IPS-NIHi7 (cell line): ENCODE results near the gene OGDHL.
"Not testable (repeated sequence)": the region's sequence is repeated elsewhere in the genome, so short reads cannot be mapped to it uniquely, and the experiment has no call there.

Experiments used
- DNase-seq: peaks from one replicate; pipeline ENCODE4 v3.0.0; 2012; ENCODE audit warnings: mixed read lengths; ENCODE audit errors: extremely low spot score

The OGDHL gene

GRCh38 chr10:49756031-49756430, 6.1 kb downstream of the OGDHL start:
- no peak for DNase-seq

DNA sequence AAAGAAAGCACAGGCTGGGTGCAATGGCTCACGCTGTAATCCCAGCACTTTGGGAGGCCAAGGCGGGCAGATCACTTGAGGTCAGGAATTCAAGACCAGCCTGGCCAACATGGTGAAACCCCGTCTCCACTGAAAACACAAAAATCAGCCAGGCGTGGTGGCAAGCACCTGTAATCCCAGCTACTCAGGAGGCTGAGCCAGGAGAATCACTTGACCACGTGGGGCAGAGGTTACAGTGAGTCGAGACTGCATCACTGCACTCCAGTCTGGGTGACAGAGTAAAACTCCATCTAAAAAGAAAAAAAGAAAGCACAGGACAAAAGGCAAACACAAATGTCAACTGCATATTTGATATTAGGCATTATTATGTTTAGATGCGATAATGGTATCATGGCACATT, 7.2 kb downstream of the OGDHL start:
- not testable (repeated sequence) for DNase-seq

- no peak for DNase-seq
These were observed 9.5 kb downstream of the OGDHL start for GRCh38 chr10:49752584-49752983.

GRCh38 chr10:49751636-49752510, 10.2 kb downstream of the OGDHL start:
- DNase-seq = peak; percentile 5

DNA sequence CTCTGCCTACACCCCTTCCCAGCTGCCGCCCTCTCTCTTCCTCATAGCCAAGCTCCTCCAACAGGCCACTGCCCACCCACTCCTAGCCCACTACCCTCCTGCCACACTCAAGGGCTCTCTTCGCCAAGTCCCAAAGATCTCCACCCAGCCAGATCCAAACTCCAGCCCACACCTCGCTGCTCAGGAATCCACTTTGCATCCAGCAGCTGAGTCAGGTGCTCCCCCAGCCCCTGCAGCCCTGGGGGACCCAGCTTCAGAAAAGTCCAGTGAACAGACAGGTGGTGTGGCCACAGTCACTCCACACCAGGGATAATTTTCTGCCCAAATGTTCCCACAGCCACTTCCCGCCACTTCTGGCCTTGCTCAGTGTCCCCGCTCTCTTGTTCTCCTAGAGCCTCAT, 10.9 kb downstream of the OGDHL start:
- peak; percentile 4 for DNase-seq

DNA sequence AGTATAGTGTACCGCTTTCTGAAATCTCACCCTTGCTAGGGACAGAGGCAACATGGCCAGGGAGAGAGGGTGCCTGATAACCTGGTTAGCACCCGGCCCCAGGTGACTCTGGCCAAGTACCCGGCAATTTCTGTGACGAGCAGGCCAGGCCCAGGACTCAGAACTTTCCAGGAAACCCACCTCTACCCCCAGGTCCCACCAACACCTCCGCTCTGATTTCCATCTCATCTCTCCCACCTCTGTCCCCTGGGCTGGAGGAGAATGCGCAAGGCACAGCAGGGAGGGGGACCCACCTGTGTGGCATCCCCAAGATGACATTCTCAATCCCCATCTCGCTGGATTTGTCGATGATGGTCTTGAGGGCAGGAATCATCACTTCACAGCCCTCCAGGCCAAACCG, 11.6 kb downstream of the OGDHL start:
- peak; percentile 7 for DNase-seq

DNA sequence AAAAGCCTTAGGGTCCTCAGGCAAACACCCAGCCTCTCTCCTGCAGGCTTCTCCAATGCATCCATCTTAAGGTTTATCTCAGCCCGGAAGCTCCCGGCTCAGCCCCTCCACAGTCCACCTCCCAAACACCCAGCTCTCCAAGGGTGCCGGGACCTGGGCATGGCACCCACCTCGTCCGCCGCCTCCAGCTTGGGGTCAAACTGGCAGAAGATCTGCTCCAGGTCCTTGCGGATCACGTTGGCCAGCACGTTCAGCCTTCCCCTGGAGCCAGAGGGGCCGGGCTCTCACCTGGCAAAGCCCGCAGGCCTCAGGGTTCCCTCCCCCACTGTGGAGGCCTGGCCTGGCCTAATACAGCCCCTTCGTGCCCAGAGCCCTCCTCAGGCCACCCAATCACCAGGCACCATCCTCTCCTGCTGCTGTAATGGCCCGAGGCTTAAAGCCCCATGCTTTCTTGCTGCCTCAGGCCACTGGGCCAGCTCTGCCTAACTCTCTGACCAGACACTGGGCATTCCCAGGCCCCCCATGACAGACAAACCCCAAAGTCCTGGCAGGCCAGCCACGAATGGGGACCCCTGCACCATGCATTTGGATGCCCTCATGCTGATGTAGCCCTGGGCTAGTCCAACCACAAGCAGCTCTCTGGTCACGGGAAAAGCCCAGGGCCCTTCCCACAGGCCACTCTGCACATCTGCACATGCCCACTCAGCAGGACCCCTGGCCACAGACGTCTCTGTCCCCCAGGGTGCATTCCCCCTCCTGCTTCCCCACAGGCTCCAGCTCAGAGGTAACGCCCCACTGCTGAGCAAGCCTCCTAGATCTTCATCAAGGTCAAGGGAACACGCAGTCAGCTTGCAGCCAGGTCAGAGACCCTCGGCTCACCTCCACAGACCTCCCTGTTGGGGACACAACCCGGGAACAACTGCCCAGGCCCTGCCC, 12.3 kb downstream of the OGDHL start:
- peak; percentile 5 for DNase-seq

DNA sequence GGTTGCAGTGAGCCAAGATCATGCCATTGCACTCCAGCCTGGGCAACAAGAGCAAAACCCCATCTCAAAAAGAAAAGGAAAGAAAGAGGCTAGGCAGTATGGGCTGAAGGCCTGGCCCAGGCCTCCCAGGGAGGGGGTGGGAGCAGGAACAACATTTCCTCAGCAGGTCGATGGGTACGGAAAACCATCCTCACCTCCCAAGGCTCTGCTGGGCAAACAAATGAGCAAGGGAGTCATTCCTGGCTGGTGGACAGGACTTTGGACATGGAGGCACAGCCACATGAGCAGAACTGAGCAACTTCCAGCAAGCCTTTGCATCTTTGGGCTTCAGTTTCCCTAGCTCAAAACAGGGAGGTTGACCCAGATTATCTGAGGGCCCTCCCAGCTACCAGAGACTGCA, 13.0 kb downstream of the OGDHL start:
- peak; percentile 5 for DNase-seq

- DNase-seq = peak; percentile 4
These were observed 14.1 kb downstream of the OGDHL start for GRCh38 chr10:49748006-49748405.

DNA sequence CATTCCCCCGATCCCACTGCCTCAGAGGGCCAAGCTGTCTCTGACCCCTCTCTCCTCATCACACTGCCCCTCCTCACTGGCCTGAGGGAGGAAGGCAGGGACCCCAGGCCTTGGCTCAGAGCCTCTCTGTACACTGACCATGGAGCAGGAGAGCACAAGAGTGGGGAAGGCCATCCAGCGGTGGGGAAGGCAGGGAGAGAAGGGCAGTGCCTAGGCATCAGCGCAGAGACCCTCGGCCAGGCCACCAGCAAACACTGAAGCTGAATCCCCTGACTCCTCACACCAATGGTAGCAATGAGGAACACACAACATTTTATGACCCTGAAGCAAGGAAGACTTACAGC, 14.8 kb downstream of the OGDHL start:
- DNase-seq = peak; percentile 3

GRCh38 chr10:49746626-49747302, 15.4 kb downstream of the OGDHL start:
- peak; percentile 2 for DNase-seq

DNA sequence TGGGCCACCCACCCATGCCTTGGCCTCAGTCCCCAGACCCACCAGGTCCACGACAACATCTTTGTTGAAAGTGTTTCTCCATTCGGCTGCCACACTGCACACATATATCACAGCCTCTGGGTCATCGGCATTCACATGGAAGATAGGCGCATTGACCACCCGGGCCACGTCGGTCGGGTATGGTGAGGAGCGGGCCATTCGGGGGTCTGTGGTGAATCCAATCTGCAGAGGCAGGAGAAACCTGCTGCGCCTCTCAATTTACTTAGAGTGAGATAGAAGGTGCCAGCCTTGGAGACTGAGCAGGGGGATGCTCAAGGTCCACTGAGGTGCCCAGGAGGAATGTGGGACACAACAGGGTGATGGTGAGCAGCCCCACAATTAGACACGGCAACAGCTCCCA, 16.4 kb downstream of the OGDHL start:
- peak; percentile 2 for DNase-seq

GRCh38 chr10:49744924-49745605, 17.1 kb downstream of the OGDHL start:
- DNase-seq = peak; percentile 57

- DNase-seq = peak; percentile 6
These were observed 17.9 kb downstream of the OGDHL start for GRCh38 chr10:49744091-49744685.

GRCh38 chr10:49743464-49744075, 18.6 kb downstream of the OGDHL start:
- DNase-seq = peak; percentile 4

GRCh38 chr10:49742683-49743463, 19.2 kb downstream of the OGDHL start:
- peak; percentile 6 for DNase-seq

DNA sequence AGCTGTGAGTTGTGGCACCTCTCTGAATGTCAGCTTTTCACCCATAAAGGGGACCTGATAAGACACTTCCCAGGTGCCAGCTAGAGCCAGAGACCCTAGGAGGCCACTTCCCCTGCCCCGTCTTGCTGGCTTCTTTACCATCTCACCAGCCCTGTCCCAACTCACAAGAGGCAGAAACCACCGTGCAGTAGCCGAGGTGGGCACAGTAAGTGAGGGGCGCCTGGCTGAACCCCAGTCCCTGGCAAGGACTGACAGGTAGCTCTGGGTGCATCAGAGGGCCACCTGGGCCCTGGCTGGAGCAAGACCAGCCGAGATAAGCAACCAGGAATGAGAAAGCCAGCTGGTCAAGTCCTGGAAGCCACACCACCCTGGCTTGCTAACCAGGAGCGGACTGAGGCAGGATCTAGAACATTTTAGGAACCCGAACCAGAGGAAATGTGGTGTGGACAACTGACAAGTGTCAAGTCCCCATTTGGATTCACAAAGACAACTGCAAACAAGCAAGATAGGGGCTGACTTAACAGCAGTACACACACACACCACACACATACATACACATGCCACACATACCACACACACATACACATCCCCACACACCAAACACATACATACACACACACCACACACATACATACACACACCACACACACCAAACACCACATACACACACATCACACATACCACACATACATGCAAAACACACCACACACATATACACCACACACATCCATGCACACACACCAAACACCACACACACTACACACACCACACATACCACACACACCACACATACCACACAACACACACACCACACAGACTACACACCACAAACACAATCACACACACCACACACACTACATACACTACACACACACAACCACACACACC, 20.8 kb downstream of the OGDHL start:
- peak; percentile 10 for DNase-seq

DNA sequence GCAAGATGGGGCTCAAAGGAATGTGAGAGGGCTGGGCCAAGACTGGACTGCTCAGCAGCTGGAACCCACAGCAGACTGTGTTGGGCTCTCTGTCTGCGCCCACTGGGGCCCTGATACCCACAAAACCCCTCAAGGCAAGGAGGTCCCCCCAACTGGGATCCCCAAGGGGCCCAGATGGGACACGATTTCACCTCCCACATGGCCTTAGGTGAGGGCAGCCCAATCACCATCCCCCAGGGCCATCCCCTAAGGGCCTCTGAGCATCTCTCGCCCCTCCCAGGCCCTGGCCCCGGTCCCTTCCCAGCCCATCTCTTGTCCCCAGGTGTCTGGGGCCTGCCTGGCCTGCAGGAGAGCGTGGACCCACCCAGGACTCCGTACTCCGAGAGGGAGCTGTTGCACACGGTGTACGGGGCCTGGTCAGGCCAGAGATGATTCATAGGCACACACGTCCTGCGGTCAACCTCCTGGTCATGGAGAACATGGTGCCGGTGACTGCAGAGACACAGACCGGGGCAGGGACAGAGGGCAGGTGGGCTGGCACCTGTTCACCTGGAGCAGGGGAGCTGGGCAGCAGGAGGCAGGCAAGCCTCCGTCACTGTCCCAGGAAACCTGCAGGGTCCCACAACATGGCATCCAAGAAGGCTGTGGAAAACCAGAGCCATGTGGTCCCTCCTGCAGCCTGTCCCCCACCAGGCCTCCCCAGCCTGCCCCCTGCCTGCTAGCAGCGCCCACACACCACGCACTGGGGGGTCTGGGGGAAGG, 21.6 kb downstream of the OGDHL start:
- DNase-seq = no peak
